Upper lobe of left lung (tissue), 4 donors: ENCODE measurements around the gene RUNX1.

ENCODE experiments used
- EP300 ChIP-seq, 4 donors: sonication (generic); formaldehyde crosslinking; IDR thresholded peaks; one replicate each; pipeline ENCODE4 v1.5.1; 2017; ENCODE audit warnings: antibody characterized with exemption in 4 of 4, control low read depth in 2 of 4
- POLR2A ChIP-seq, 4 donors: fragments of 450-650 bp; IDR thresholded peaks; one replicate each; pipeline ENCODE4 v1.5.1; 2016 to 2017; ENCODE audit warnings: antibody characterized with exemption in 4 of 4, mild to moderate bottlenecking in 2 of 4
- POLR2AphosphoS5 ChIP-seq, 2 donors: sonication (generic); formaldehyde crosslinking; IDR thresholded peaks; one replicate each; pipeline ENCODE4 v1.5.1; 2017; ENCODE audit warnings: antibody characterized with exemption in 2 of 2

DNA sequence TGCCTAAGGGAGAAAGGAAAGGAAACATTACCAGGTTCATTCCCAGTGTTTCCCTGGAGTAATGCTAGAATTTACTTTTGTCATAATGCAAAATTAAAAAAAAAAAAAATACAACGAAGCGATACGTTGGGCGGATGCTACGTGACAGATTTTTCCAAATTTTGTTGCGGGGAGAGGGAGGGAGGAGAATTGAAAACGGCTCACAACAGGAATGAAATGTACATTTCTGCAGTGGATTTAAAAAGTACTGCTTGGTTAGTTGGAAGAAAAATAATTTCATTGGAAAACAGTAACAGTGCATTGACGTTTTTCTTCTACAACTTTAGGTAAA lies 157.5 kb downstream of the RUNX1 start:
- TF ChIP-seq EP300 (IDR thresholded peaks at IDR 0.05) (no peak), POLR2A (IDR thresholded peaks at IDR 0.05) (no peak), POLR2AphosphoS5 (IDR thresholded peaks at IDR 0.05) (no peak)
